Ovary (tissue), 9 donors: ENCODE data around the gene BLTP3A. TPM values are rescaled to one million over a fixed set of nuclear protein-coding genes. Genes with fewer than 3 reads are reported as not detected.
"Not testable (repeated sequence)": the region's sequence is repeated elsewhere in the genome, so short reads cannot be mapped to it uniquely, and the experiment has no call there.

Experiments used
- DNase-seq, 5 donors: peaks; one replicate each; pipeline ENCODE4 v3.0.0-alpha.2; 2019 to 2020
- H3K27ac ChIP-seq, 2 donors: fragments of 200-600 bp; one replicate each; pipeline versions ENCODE4 v1.5.1 to v1.8.0; 2019 to 2022
- H3K27me3 ChIP-seq: fragments of 200-600 bp; one replicate; pipeline ENCODE4 v1.8.0; 2022
- H3K36me3 ChIP-seq: fragments of 200-600 bp; sonication (generic); one replicate; pipeline ENCODE4 v1.5.1; 2019
- H3K4me1 ChIP-seq: one replicate; pipeline ENCODE4 v1.8.1; 2013; ENCODE audit warnings: mild to moderate bottlenecking, moderate library complexity; ENCODE audit not compliant: insufficient read depth
- H3K4me3 ChIP-seq: fragments of 200-600 bp; sonication (generic); one replicate; pipeline ENCODE4 v1.5.1; 2017
- H3K9me3 ChIP-seq, 2 donors: fragments of 200-600 bp in 1 of 2; sonication (generic) in 1 of 2; one replicate each; pipeline versions ENCODE4 v1.5.1 to v1.8.1; 2013 to 2019; ENCODE audit warnings: mild to moderate bottlenecking in 1 of 2, moderate library complexity in 1 of 2
- CTCF ChIP-seq, 3 donors: fragments of 450-650 bp in 2 of 3; fragments of 200-600 bp in 1 of 3; IDR thresholded peaks; one replicate each; pipeline versions ENCODE4 v1.5.1 to v1.8.0; 2016 to 2022; ENCODE audit warnings: antibody characterized with exemption in 3 of 3, mild to moderate bottlenecking in 1 of 3
- EP300 ChIP-seq: sonication (generic); formaldehyde crosslinking; IDR thresholded peaks from one replicate; pipeline ENCODE4 v1.6.1; 2017; ENCODE audit warnings: antibody characterized with exemption
- POLR2A ChIP-seq: fragments of 450-650 bp; IDR thresholded peaks from one replicate; pipeline ENCODE4 v1.6.1; 2017; ENCODE audit warnings: antibody characterized with exemption, mild to moderate bottlenecking, moderate library complexity
- WGBS, 3 donors: extraction: QIAGEN DNeasy Blood & Tissue Kit in 1 of 3; methylation state at CpG; one replicate each; pipeline versions ENCODE4 v1.1.5 to v1.1.7; 2013 to 2017; 5-methylcytosine and 5-hydroxymethylcytosine counted together
- intact Hi-C, 4 donors: fragments of 100-400 bp; cut with DNase I; formaldehyde crosslinking; loops; one replicate each; pipeline versions ENCODE4 v1.11.0 to v1.15.1; 2022 to 2023
- polyA plus RNA-seq, 2 donors: library from polyadenylated mRNA; stranded (reverse); fragments of 200-250 nt in 1 of 2; fragments of 350-450 nt in 1 of 2; fragmentation: Illumina TruSeq in 1 of 2; extraction: RNeasy Lipid Tissue Mini Kit (QIAGEN cat#74804) in 1 of 2; gene quantifications; one replicate each; pipeline ENCODE4 v1.2.3, GENCODE V29; 2013 to 2014
- total RNA-seq, 7 donors: library from RNA; depleted of rRNA in 2 of 7; stranded (reverse); fragments of >200 nt in 2 of 7; fragmentation: NEBNext Ultra II Directional in 3 of 7; extraction: Animal tissue kit (Norgen Biotek cat#: 25700) in 3 of 7; gene quantifications; one replicate each; pipeline versions ENCODE4 v1.1.0 to v1.2.4, GENCODE V29; 2016 to 2023
- donor health status: DM: no; HTN: no; CAD: no; lungs with moderate emphysema.
- donor health status: DM: no; HTN: no; CAD: no.
- donor health status: Bipolar disorder and iron deficiency.
- donor health status: DM: yes; HTN: yes; CAD: no.
- donor health status: DM: no; HTN: no; CAD: no.
- donor health status: DM: yes; HTN: yes; CAD: no.

BLTP3A gene
- total and polyA plus RNA-seq, 9 donors = 2.7 to 18.1 (median 7.5) TPM

- Histone ChIP-seq H3K27ac (no peak overlapping the region), H3K9me3 (no peaks in the 10 kb centered on the region), H3K27me3 (no peaks in the 10 kb centered on the region), H3K36me3 (no peaks in the 10 kb centered on the region), H3K4me3 (no peak overlapping the region), H3K4me1 (no peaks in the 10 kb centered on the region)
- DNase-seq = no peak
- intact Hi-C loops = no loop called here
- WGBS, 3 donors = 92 to 97% (median 96%) methylated on average over 1 of the region's 1 CpG
- TF ChIP-seq CTCF (IDR thresholded peaks at IDR 0.05) (no peak), POLR2A (no peak), EP300 (no peak)
These were observed 25.6 kb downstream of the BLTP3A start for GRCh38 chr6:34817446-34817845.

- DNase-seq, H3K9me3 ChIP-seq, H3K27ac ChIP-seq, H3K36me3 ChIP-seq, H3K4me3 ChIP-seq, H3K4me1 ChIP-seq, H3K27me3 ChIP-seq, intact Hi-C loops: not testable (repeated sequence)
- WGBS, 3 donors = 63 to 84% (median 82%) methylated on average over 2 to 4 of the region's 4 CpGs
These were observed 27.1 kb downstream of the BLTP3A start for GRCh38 chr6:34818872-34819570.

- H3K9me3 ChIP-seq = no peaks in the 10 kb centered on the region
- TF ChIP-seq CTCF (IDR thresholded peaks at IDR 0.05) = no peak
- TF ChIP-seq POLR2A = no peak
- TF ChIP-seq EP300 = no peak
- no peaks in the 10 kb centered on the region for H3K36me3 ChIP-seq
- DNase-seq = no peak
- H3K27ac ChIP-seq = no peak overlapping the region
- H3K4me1 ChIP-seq = no peaks in the 10 kb centered on the region
- H3K27me3 ChIP-seq = no peaks in the 10 kb centered on the region
- WGBS, 3 donors = 68 to 81% (median 79%) methylated on average over 3 of the region's 3 CpGs
- intact Hi-C loops = no loop called here
- H3K4me3 ChIP-seq = no peak overlapping the region
These were observed 27.9 kb downstream of the BLTP3A start for GRCh38 chr6:34819571-34820480.

GRCh38 chr6:34829137-34829536 is 37.3 kb downstream of the BLTP3A start:
- no peak for DNase-seq
- no peaks in the 10 kb centered on the region for H3K27me3 ChIP-seq
- no peaks in the 10 kb centered on the region for H3K9me3 ChIP-seq
- no peak for TF ChIP-seq EP300
- no peak for TF ChIP-seq CTCF (IDR thresholded peaks at IDR 0.05)
- TF ChIP-seq POLR2A = no peak
- no peak overlapping the region for H3K4me3 ChIP-seq
- intact Hi-C loops = no loop called here
- 92 to 97% (median 97%) methylated on average over 2 of the region's 2 CpGs for WGBS, 3 donors
- no peak overlapping the region for H3K27ac ChIP-seq
- no peaks in the 10 kb centered on the region for H3K4me1 ChIP-seq
- no peaks in the 10 kb centered on the region for H3K36me3 ChIP-seq

- Histone ChIP-seq H3K9me3 (no peaks in the 10 kb centered on the region), H3K27ac (no peak overlapping the region), H3K36me3 (no peaks in the 10 kb centered on the region), H3K4me3 (no peak overlapping the region), H3K4me1 (no peaks in the 10 kb centered on the region), H3K27me3 (no peaks in the 10 kb centered on the region)
- 93 to 100% (median 95%) methylated on average over 1 of the region's 1 CpG for WGBS, 3 donors
- TF ChIP-seq CTCF (IDR thresholded peaks at IDR 0.05) = no peak
- no peak for TF ChIP-seq POLR2A
- TF ChIP-seq EP300 = no peak
- intact Hi-C loops = no loop called here
- DNase-seq = no peak
These were observed 41.1 kb downstream of the BLTP3A start for GRCh38 chr6:34832942-34833341.
